H9 (cell line): ENCODE measurements around the gene LSM3. TPM values are rescaled to one million over a fixed set of nuclear protein-coding genes. Genes with fewer than 3 reads are reported as not detected.

Source experiments
- DNase-seq: peaks from one replicate; pipeline ENCODE4 v3.0.0-alpha.2; 2017
- H2AFZ ChIP-seq: one replicate; pipeline ENCODE4 v1.6.1; 2013; ENCODE audit warnings: mild to moderate bottlenecking, low read length, control low read depth, moderate library complexity
- H2AK5ac ChIP-seq: 2 replicates; pipeline ENCODE4 v1.6.1; 2013; ENCODE audit warnings: low read length, control low read depth, mixed read lengths; ENCODE audit not compliant: insufficient read length
- H2BK120ac ChIP-seq: one replicate; pipeline ENCODE4 v1.6.1; 2013; ENCODE audit warnings: low read depth, mild to moderate bottlenecking, low read length, control low read depth, inconsistent platforms; ENCODE audit not compliant: poor library complexity, severe bottlenecking
- H2BK12ac ChIP-seq: 2 replicates; pipeline ENCODE4 v1.6.1; 2013; ENCODE audit warnings: low read length, control low read depth, mixed read lengths, low read depth; ENCODE audit not compliant: insufficient read length
- H2BK15ac ChIP-seq: 2 replicates; pipeline ENCODE4 v1.6.1; 2013; ENCODE audit warnings: low read depth, low read length, control low read depth
- H2BK20ac ChIP-seq: one replicate; pipeline ENCODE4 v1.6.1; 2013; ENCODE audit warnings: low read depth, mild to moderate bottlenecking, low read length, control low read depth, inconsistent platforms; ENCODE audit not compliant: poor library complexity, severe bottlenecking
- H2BK5ac ChIP-seq: 2 replicates; pipeline ENCODE4 v1.6.1; 2013; ENCODE audit warnings: low read length, control low read depth, mixed read lengths; ENCODE audit not compliant: insufficient read length
- H3K14ac ChIP-seq: 2 replicates; pipeline ENCODE4 v1.6.1; 2013; ENCODE audit warnings: low read length, control low read depth; ENCODE audit not compliant: insufficient read depth
- H3K18ac ChIP-seq: 2 replicates; pipeline ENCODE4 v1.6.1; 2013; ENCODE audit warnings: low read depth, mild to moderate bottlenecking, mixed read lengths, low read length, control low read depth; ENCODE audit not compliant: insufficient read length
- H3K23ac ChIP-seq: 2 replicates; pipeline ENCODE4 v1.6.1; 2013; ENCODE audit warnings: low read length, control low read depth, mixed read lengths, low read depth; ENCODE audit not compliant: insufficient read length
- H3K23me2 ChIP-seq: 2 replicates; pipeline ENCODE4 v1.6.1; 2013; ENCODE audit warnings: low read depth, mild to moderate bottlenecking, mixed read lengths, low read length, control low read depth; ENCODE audit not compliant: insufficient read length, poor library complexity, severe bottlenecking
- H3K27ac ChIP-seq: 2 replicates; pipeline ENCODE4 v1.5.1; 2013; ENCODE audit warnings: low read length, control low read depth, mixed read lengths, low read depth; ENCODE audit not compliant: insufficient read length
- H3K27me3 ChIP-seq: 2 replicates; pipeline ENCODE4 v1.6.1; 2013; ENCODE audit warnings: low read length, control low read depth, inconsistent platforms; ENCODE audit not compliant: insufficient read depth
- H3K4ac ChIP-seq: 2 replicates; pipeline ENCODE4 v1.6.1; 2013; ENCODE audit warnings: low read depth, mild to moderate bottlenecking, control low read depth, inconsistent platforms, low read length, moderate library complexity
- H3K4me1 ChIP-seq: 2 replicates; pipeline ENCODE4 v1.6.1; 2013; ENCODE audit warnings: low read length, control low read depth, inconsistent platforms; ENCODE audit not compliant: insufficient read depth
- H3K4me2 ChIP-seq: 2 replicates; pipeline ENCODE4 v1.6.1; 2013; ENCODE audit warnings: low read length, control low read depth, mixed read lengths; ENCODE audit not compliant: insufficient read length, insufficient read depth
- H3K56ac ChIP-seq: 2 replicates; pipeline ENCODE4 v1.6.1; 2013; ENCODE audit warnings: low read depth, mild to moderate bottlenecking, mixed read lengths, low read length, control low read depth; ENCODE audit not compliant: insufficient read length
- H3K79me1 ChIP-seq: 2 replicates; pipeline ENCODE4 v1.6.1; 2013; ENCODE audit warnings: low read depth, mild to moderate bottlenecking, moderate library complexity, low read length, control low read depth, inconsistent platforms; ENCODE audit not compliant: insufficient read depth, poor library complexity, severe bottlenecking
- H3K79me2 ChIP-seq: 2 replicates; pipeline ENCODE4 v1.6.1; 2013; ENCODE audit warnings: low read length, control low read depth, inconsistent platforms; ENCODE audit not compliant: insufficient read depth
- H3K9ac ChIP-seq: 2 replicates; pipeline ENCODE4 v1.6.1; 2013; ENCODE audit warnings: low read length, control low read depth, mixed read lengths; ENCODE audit not compliant: insufficient read length; ENCODE audit errors: extremely low read depth
- H3K9me3 ChIP-seq: one replicate; pipeline ENCODE4 v1.6.1; 2013; ENCODE audit warnings: low read depth, low read length, inconsistent platforms; ENCODE audit not compliant: control insufficient read depth
- H3T11ph ChIP-seq: one replicate; pipeline ENCODE4 v1.6.1; 2013; ENCODE audit warnings: mild to moderate bottlenecking, low read length, control low read depth, inconsistent platforms
- H4K20me1 ChIP-seq: one replicate; pipeline ENCODE4 v1.6.1; 2013; ENCODE audit not compliant: control insufficient read depth, insufficient read length, insufficient read depth
- H4K5ac ChIP-seq: 2 replicates; pipeline ENCODE4 v1.6.1; 2013; ENCODE audit warnings: low read depth, mild to moderate bottlenecking, mixed read lengths, low read length, control low read depth; ENCODE audit not compliant: insufficient read length
- H4K8ac ChIP-seq: replicated peaks from 2 replicates; pipeline ENCODE4 v1.6.1; 2013; ENCODE audit warnings: low read length, control low read depth, mixed read lengths, low read depth; ENCODE audit not compliant: insufficient read length
- H4K91ac ChIP-seq: 2 replicates; pipeline ENCODE4 v1.6.1; 2013; ENCODE audit warnings: low read depth, mild to moderate bottlenecking, moderate library complexity, mixed read lengths, low read length, control low read depth; ENCODE audit not compliant: insufficient read length
- H3K27ac Mint-ChIP-seq, 3 experiments: 2 replicates in 2 of 3; 3 replicates in 1 of 3; pipeline ENCODE4 v1.8.0; 2020 to 2021; ENCODE audit warnings: mixed read lengths in 3 of 3, mild to moderate bottlenecking in 1 of 3, moderate library complexity in 1 of 3
- H3K27me3 Mint-ChIP-seq: 2 replicates; pipeline ENCODE4 v1.8.0; 2021; ENCODE audit warnings: low read depth, mild to moderate bottlenecking, moderate library complexity, mixed read lengths
- H3K36me3 Mint-ChIP-seq, 3 experiments: 2 replicates in 2 of 3; 3 replicates in 1 of 3; pipeline ENCODE4 v1.8.0; 2020 to 2021; ENCODE audit warnings: low read depth in 3 of 3, mixed read lengths in 3 of 3; ENCODE audit not compliant: insufficient read depth in 1 of 3
- H3K4me1 Mint-ChIP-seq, 2 experiments: 2 replicates each; pipeline ENCODE4 v1.8.0; 2020; ENCODE audit warnings: mixed read lengths in 2 of 2
- H3K4me3 Mint-ChIP-seq, 2 experiments: 2 replicates in 1 of 2; 3 replicates in 1 of 2; pipeline ENCODE4 v1.8.0; 2020 to 2021; ENCODE audit warnings: mild to moderate bottlenecking in 2 of 2, mixed read lengths in 2 of 2, moderate library complexity in 1 of 2
- H3K9me3 Mint-ChIP-seq, 2 experiments: 2 replicates in 1 of 2; 3 replicates in 1 of 2; pipeline ENCODE4 v1.8.0; 2020; ENCODE audit warnings: mild to moderate bottlenecking in 2 of 2, mixed read lengths in 2 of 2, moderate library complexity in 1 of 2
- CTCF ChIP-seq: fragments of 200-600 bp; sonication (generic); conservative IDR thresholded peaks from 3 replicates; pipeline ENCODE4 v1.8.0; 2021; ENCODE audit warnings: antibody characterized with exemption, mild to moderate bottlenecking
- WGBS: extraction: QIAGEN DNeasy Blood & Tissue Kit; methylation state at CpG from one replicate; pipeline ENCODE4 v1.1.7; 2013; ENCODE audit warnings: missing lambda C conversion rate, low lambda C conversion rate, mixed read lengths; ENCODE audit not compliant: insufficient read length; ENCODE audit errors: extremely low coverage; 5-methylcytosine and 5-hydroxymethylcytosine counted together
- total RNA-seq: library from RNA; stranded (reverse); gene quantifications from 2 replicates; pipeline ENCODE4 v1.2.1, GENCODE V29; 2021

LSM3 gene
- total RNA-seq, 1 experiment from 2014 or later, result 24.4 TPM

GRCh38 chr3:14210290-14210688 is 31.7 kb downstream of the LSM3 start:
- H3K4me2 ChIP-seq, result no peak overlapping the region
- H2BK5ac ChIP-seq, result no peak overlapping the region
- no peak overlapping the region for H2AFZ ChIP-seq
- no peaks in the 10 kb centered on the region for H3K9me3 ChIP-seq
- no peaks in the 10 kb centered on the region for H3K79me2 ChIP-seq
- no peak overlapping the region for H2BK15ac ChIP-seq
- Mint-ChIP-seq H3K36me3 (no peaks in the 10 kb centered on the region), H3K4me3 (no peak overlapping the region), H3K9me3 (no peaks in the 10 kb centered on the region), H3K4me1 (peaks cover 3% of the 10 kb centered on the region in 2 experiments; a peak in 2 of 4 replicates), H3K27ac (no peak overlapping the region), H3K27me3 (no peaks in the 10 kb centered on the region; the same call in 1 of the 2 replicates)
- TF ChIP-seq CTCF, result no peak
- H2BK12ac ChIP-seq, result no peak overlapping the region
- H2BK20ac ChIP-seq, result no peak overlapping the region
- H3K9ac ChIP-seq, result no peak overlapping the region
- no CpG with 5 or more reads among the region's 3 CpGs for WGBS
- no peak overlapping the region for H3K4ac ChIP-seq
- H4K91ac ChIP-seq, result no peak overlapping the region
- H3T11ph ChIP-seq, result no peak overlapping the region
- no peak overlapping the region for H3K27ac ChIP-seq
- no peaks in the 10 kb centered on the region for H3K27me3 ChIP-seq
- DNase-seq, result no peak
- no peak overlapping the region for H2AK5ac ChIP-seq
- H4K8ac ChIP-seq, result no peak overlapping the region
- H3K4me1 ChIP-seq, result no peaks in the 10 kb centered on the region
- H3K23me2 ChIP-seq, result no peaks in the 10 kb centered on the region
- H3K14ac ChIP-seq, result no peak overlapping the region
- H4K20me1 ChIP-seq, result no peaks in the 10 kb centered on the region
- no peaks in the 10 kb centered on the region for H3K79me1 ChIP-seq
- H3K18ac ChIP-seq, result no peak overlapping the region
- no peak overlapping the region for H3K56ac ChIP-seq
- H4K5ac ChIP-seq, result no peak overlapping the region
- H2BK120ac ChIP-seq, result no peak overlapping the region
- H3K23ac ChIP-seq, result no peak overlapping the region
